GM21619 (cell line): ENCODE measurements around the gene ZNF487.
"Not testable (repeated sequence)": the region's sequence is repeated elsewhere in the genome, so short reads cannot be mapped to it uniquely, and the experiment has no call there.

Experiments used
- ATAC-seq: cut with Tn5 transposase; IDR thresholded peaks from one replicate; pipeline ENCODE4 v1.9.1; 2021; ENCODE audit not compliant: unreplicated experiment

Gene ZNF487

GRCh38 chr10:43403911-43404703, 32.8 kb upstream of the ZNF487 start:
- ATAC-seq, result no peak

GRCh38 chr10:43404704-43405084, 32.2 kb upstream of the ZNF487 start:
- no peak for ATAC-seq

GRCh38 chr10:43407148-43407575, 29.7 kb upstream of the ZNF487 start:
- ATAC-seq, result no peak

- peak; percentile 46 for ATAC-seq
Measured at GRCh38 chr10:43407576-43408330, 29.2 kb upstream of the ZNF487 start.

GRCh38 chr10:43408331-43408709, 28.6 kb upstream of the ZNF487 start:
- ATAC-seq, result no peak

- peak; percentile 58 for ATAC-seq
Measured at GRCh38 chr10:43408710-43409384, 28.1 kb upstream of the ZNF487 start, which contains the start of gene HNRNPF. Gene HNRNPF (minus strand): TSS chr10:43409186. CDS start chr10:43387884, 21,302 bp downstream.

- no peak for ATAC-seq
Measured at GRCh38 chr10:43409385-43410109, 27.4 kb upstream of the ZNF487 start.

GRCh38 chr10:43410345-43410744, 26.6 kb upstream of the ZNF487 start:
- no peak for ATAC-seq

- ATAC-seq, result no peak
Measured at GRCh38 chr10:43411536-43411935, 25.4 kb upstream of the ZNF487 start.

GRCh38 chr10:43415544-43415943, 21.4 kb upstream of the ZNF487 start:
- no peak for ATAC-seq

GRCh38 chr10:43417950-43418768, 18.8 kb upstream of the ZNF487 start:
- ATAC-seq, result no peak

GRCh38 chr10:43419997-43420368, 16.9 kb upstream of the ZNF487 start:
- no peak for ATAC-seq

- ATAC-seq, result peak; percentile 85
Measured at GRCh38 chr10:43420369-43421200, 16.3 kb upstream of the ZNF487 start.

GRCh38 chr10:43421201-43421507, 15.8 kb upstream of the ZNF487 start:
- ATAC-seq, result no peak

GRCh38 chr10:43421519-43421918, 15.4 kb upstream of the ZNF487 start:
- ATAC-seq, result no peak

GRCh38 chr10:43421944-43422343, 15.0 kb upstream of the ZNF487 start:
- not testable (repeated sequence) for ATAC-seq

GRCh38 chr10:43424416-43424815, 12.5 kb upstream of the ZNF487 start:
- ATAC-seq, result no peak

- not testable (repeated sequence) for ATAC-seq
Measured at GRCh38 chr10:43426476-43426875, 10.4 kb upstream of the ZNF487 start.

- peak; percentile 70 for ATAC-seq
Measured at GRCh38 chr10:43427166-43427825, 9.6 kb upstream of the ZNF487 start.
